HG02623 (cell line): Measurements from ENCODE around the gene ANKRD50.

Source experiments
- ATAC-seq: cut with Tn5 transposase; IDR thresholded peaks from one replicate; pipeline ENCODE4 v1.9.1; 2021; ENCODE audit warnings: moderate library complexity; ENCODE audit not compliant: unreplicated experiment

Gene ANKRD50, protein sequence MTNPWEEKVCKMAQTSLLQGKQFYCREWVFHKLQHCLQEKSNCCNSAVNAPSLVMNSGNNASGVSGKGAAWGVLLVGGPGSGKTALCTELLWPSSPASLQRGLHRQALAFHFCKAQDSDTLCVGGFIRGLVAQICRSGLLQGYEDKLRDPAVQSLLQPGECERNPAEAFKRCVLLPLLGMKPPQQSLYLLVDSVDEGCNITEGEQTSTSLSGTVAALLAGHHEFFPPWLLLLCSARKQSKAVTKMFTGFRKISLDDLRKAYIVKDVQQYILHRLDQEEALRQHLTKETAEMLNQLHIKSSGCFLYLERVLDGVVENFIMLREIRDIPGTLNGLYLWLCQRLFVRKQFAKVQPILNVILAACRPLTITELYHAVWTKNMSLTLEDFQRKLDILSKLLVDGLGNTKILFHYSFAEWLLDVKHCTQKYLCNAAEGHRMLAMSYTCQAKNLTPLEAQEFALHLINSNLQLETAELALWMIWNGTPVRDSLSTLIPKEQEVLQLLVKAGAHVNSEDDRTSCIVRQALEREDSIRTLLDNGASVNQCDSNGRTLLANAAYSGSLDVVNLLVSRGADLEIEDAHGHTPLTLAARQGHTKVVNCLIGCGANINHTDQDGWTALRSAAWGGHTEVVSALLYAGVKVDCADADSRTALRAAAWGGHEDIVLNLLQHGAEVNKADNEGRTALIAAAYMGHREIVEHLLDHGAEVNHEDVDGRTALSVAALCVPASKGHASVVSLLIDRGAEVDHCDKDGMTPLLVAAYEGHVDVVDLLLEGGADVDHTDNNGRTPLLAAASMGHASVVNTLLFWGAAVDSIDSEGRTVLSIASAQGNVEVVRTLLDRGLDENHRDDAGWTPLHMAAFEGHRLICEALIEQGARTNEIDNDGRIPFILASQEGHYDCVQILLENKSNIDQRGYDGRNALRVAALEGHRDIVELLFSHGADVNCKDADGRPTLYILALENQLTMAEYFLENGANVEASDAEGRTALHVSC (N-terminal part only)

DNA sequence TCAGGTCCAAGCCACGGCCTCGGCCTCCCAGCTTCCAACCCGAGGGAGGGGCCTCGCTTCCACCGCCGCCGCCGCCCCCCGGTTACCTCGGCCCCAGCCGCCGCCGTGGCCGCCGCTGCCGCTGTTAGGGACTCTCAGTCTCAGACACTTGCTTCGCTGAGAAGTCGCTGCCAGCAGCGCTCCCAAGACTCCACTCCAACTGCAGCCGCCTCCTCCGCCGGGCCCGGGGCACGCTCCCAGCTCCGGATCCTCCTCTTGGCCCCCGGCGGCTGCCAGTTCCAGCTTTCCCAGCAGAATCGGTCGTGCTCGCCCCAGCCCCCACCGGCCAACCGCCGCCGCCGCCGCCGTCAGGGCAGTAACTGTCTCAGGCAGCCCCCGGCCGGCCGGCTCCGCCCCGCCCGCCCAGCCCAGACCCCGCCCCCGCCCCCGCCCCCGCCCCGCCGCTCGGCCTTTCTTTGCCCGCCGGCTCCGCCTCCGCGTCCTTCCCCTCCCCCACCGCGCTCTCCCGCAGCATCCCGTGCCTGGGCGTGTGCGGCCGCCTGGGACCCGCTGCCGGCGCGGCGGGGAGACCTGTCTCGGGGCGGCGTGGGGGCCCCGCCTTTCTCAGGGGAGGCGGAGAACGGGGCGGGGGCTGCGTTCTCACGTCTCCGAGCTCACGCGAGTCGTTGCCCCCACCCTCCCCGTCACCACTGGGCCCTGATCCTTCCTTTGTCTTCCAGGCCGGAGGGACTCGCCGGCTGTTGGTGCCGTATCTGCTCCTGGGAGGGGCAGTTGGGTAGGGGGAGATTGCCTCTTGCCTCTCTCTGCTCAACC, at the start of gene ANKRD50:
ANKRD50 (minus strand) TSS at position 361 of the 813 bp plus-strand sequence. CDS start 2,221 bp downstream, outside the sequence.
- ATAC-seq: peak; percentile 69

DNA sequence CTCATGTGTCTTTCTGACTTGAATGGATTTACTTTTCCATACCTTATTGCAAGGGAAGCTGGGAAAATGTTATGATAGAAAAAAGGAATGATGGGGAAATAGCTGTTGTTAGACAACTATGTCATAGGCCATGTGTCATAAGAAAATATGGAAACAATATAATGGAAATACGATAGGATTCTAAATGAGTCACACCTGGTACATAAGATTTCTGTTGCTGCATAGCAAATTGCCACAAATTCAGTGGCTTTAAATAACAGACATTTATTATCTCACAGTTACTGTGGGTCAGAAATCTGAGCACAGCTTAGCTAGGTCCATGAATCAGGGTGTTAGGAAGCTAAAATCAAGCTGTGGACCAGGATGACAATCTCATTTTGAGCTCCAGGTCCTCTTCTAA, 44.6 kb upstream of the ANKRD50 start:
- ATAC-seq: no peak

DNA sequence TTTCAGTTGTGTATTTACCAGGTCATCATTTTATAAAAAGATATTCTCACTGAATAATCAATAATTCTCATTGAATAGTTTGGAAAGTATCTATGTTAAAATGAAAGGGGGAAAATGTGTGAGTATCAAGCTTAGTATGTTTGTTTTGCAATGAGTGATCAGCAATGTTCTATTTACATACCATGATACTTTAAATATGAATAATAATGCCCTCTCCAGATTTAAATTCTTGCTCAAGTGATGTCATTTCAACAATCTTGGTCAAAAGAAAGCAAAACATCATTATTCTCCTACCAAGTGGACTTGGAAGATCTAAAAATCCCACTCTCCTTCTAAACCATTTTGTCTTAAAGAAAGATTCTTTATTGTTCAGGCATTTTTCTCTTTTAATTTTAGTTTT, 42.1 kb upstream of the ANKRD50 start:
- ATAC-seq: no peak

DNA sequence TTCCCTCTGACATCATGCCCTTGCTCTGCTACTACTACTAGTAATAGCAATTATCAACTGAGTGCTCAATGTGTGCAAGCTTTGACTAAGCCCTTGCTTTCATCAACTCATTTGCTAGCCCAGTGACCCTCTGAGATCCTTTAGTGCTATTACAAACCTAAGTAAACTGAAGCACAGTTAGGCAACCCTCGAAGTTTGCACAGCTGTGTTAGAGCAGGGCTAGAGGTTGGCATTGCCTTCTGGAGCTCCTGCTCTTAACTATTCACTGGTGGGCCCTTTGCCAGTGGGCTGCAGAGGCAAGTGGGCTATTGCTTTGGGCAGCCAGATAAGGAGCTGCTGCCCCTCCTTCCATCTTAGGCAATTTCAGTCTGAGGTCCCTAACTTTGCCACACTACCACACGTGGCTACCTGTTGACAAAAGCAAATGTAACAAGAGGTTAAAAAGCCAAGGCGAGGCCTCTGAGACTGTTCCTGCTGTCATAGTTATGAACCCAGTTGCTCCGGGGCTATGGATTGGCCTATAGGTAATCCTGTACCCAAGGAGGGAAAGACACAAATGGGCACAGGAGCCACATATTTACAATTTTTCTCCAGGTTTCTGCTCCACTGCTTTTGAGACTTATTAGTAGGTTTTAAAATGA, 41.5 kb upstream of the ANKRD50 start:
- no peak for ATAC-seq

DNA sequence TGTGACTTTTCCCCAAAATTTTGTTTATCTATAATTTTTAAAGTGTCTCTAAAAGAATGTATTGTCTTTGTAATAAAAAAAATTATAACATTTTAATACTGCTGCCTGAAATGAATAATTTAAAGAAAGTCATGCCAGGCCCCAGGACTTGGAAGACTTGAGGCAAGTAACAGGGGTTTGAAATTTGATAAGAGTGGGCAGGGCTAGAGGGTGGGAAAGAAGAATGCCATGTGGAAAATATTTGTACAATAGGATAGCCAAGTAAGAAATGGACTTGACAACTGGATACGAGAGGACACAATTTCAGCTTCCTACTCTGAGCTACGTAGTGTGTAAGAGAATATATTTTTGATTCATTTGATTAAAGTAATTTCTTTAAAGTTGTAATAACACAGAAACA, 36.9 kb upstream of the ANKRD50 start:
- ATAC-seq: no peak

DNA sequence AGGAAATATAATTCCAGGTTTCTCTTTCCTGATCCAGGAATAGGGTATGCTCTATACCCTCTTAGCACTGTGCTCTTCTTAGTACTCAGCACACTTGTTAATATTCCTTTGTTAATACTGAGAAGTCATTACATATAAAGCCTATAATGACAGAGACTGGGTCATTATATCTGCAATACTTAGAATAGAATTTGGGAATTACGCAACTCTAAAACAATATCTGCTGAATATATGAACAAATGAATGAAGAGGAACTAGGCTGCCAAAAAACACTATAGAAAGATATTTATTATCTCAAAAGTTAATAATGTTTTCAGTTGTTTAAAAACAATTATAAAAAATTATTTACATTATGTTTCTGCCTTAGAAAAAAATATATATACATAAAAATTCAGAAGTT, 36.4 kb upstream of the ANKRD50 start:
- no peak for ATAC-seq

DNA sequence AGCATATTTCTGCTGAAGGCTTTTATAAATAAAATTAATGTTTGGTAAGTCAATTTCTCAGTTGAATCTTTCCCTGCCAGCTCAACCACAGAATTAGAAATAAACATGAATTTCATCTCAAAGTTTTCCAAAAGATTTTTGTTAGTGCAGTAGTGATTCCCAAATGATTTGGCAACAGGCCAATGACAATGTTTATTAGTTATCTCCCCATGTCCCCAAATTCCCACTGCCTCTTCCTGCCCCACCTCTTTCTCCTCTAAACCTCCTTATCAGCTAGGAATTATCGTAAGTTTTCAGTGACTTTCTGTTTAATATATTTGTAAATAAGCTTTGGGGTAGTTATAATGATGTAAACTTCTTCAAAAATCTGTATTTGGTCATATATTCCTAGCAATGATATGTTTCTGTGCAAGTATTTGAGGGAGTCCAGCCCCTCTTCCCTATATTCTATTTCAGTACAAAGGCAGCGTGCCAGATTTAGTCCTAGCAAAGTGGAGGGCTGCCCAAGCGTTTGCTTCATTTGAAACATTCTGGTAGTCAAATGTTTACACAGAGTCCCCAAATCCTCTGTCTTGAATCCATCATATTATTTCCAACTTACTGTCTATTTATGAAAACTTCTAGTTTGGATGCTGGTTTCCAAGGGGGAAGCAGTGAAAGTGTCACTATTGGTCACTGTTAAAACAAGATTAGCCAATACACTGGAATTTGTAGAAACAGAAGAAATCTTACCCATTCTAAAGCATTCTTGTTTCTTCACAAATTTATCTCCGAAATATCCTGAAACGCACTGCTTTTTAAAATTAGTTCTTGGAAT, 33.7 kb upstream of the ANKRD50 start:
- no peak for ATAC-seq

DNA sequence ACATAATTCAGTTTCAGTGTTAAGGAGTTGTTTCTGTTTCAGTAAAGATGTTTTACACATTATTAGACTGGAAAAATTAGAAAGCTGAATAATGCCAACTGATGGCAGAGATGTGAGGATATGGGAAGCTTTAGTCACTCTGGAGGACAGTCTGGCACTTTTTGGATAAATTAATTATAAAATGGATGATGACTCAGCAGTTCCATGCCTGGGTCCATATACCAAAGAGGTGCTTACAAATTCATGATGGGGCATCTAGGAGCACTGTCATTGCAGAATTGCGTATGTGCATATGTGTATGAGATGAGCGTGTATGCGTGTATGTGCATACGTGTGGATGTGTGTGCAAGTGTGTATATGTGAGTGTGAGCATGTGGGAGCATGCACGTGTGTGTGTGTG, 31.2 kb upstream of the ANKRD50 start:
- no peak for ATAC-seq

DNA sequence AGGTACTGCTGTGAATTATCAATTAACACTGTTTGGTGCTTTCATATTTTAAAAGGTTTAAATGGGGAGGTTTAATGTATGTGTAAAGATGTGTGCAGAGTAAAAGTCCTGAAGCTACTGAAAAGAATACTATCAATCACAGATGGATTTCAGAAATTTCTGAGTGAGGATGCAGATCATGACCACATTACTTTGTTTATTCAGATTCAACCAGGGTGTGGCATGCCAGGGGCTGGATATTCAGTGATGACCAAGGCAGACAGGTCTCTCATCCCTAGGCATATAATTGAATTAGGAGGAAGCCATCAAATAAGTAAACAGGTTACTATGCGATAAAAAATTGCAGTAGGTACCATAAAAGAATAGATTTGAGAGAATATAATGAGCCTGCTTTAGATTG, 28.0 kb upstream of the ANKRD50 start:
- no peak for ATAC-seq

DNA sequence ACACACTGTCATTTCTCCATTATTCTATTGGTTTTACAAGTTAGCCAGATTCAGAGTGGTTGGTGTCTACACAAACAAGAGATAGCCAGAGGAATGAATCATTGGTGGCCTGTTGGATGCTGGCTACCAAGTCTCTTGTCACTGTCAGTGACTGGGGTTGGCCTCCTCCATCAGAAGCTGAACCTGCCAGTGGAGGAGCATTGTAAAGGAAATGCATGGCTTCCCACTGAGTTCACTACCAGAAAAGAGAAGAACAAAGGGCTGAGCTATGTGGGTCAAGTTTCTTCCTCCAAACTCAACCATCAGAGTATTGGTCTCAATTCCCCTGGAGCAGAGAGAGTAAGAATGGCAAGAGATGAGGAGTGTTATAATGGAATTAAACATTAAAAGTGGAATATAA, 26.5 kb upstream of the ANKRD50 start:
- no peak for ATAC-seq

DNA sequence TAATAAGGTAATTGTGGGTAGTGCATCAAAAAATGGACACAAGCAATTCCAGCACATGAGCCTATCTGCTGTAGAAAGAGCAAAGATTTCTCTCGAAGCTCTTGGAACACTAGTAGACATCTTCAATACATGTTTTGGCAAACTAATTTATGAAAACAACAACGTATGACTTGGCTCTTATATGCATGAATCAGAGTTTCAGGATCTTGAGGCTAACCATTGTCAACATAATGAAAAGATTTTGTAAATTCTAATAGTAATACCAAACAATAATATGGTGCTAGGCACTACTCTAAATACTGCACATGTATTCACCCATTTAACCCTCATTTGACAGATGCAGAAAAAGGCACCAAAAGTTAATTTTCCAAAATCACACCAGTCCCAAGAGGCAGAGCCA, 25.1 kb upstream of the ANKRD50 start:
- ATAC-seq: no peak

DNA sequence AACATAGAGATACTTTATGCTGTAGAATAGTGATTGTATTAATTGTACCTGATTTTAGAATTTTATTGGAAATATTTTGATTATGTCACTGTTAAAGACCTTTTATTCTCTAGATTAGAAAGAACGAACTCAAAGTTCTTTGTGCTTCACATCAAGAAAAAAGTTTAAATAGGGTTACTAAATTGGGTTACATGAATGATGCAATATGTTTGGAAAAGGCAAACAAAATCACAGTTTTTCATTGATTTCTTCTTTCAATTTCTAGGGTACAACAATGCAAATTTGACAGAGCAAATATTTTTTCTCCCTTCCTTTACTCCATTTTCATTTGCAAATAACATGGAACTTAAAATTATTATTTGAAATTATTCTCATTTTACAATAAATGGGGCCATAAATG, 24.0 kb upstream of the ANKRD50 start:
- no peak for ATAC-seq

DNA sequence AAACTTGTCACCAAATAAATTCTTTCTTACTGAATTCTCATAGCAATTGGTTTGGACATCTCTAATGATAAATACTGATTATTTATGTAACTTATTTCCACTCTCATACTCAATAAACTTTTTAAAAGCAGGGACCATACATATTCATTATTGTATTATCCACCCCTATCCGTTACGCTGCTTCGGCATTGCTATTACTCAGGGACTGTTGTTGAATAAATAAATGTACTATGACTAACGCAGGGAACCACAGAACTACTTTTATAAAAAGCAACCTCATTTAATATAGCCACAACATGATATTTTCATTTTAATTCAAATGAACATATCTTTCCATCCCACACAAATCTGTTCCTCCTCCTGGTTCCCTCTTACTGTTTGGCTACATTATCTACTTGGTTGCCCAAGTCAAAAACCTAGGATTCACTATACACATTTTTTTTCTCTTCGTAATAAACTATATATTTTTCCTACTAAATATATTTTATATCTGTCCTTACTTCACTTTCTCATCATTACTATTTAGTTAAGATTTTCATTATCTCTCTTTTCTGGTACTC, 14.9 kb upstream of the ANKRD50 start:
- no peak for ATAC-seq

DNA sequence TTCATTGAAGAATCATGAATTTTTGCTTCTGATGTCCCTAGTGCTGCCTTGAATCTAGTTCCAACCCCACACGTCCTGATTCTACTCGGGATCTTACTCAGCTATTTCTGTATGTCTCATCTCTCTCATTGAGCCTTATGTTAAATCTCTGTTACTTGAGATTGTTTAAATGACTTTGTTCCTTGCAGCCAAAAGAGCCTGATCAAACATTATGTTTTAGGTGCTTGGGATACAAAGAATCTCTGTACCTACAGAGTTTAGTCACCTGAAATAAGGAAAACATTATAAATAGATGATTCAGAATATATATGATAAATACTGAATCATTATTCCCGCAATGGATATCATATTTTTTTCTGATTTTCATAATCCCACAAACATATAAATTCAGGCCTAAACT, 13.7 kb upstream of the ANKRD50 start:
- no peak for ATAC-seq

DNA sequence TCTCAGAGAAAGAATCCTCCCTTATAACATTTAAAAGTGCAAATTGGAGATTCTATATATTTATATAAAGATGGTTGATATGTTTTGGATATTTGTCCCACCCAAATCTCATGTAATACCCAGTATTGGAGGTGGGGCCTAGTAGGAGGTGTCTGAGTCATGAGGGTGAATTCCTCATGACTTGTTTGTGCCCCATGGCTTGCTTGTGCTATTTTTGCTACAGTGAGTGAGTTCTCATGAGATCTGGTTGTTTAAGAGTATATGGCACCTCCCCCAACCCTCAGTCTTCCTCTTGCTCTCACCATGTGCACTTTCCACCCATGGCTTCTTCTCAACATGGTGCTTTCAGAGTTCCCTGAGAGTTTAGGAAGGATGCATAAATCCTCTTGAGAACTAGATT, 9.5 kb upstream of the ANKRD50 start:
- no peak for ATAC-seq

DNA sequence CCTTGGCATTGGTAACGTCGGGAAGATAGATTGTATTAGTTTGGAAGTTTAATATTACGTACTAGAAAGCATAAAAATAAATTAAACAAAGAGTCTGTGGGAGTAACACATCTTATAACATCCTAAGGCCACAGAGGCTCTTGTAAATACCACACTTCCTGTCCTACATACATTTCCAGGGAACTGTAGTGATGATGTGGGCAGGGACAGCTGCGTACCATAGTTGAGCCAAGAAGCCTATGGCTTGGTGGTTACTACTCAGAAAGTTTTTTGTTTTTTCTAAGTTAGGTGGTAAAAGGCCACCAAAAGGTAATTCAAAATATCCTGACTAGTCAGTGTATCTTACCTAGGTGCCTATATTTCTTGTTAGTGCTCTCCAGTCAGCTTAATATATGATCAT, 4.6 kb upstream of the ANKRD50 start:
- no peak for ATAC-seq

DNA sequence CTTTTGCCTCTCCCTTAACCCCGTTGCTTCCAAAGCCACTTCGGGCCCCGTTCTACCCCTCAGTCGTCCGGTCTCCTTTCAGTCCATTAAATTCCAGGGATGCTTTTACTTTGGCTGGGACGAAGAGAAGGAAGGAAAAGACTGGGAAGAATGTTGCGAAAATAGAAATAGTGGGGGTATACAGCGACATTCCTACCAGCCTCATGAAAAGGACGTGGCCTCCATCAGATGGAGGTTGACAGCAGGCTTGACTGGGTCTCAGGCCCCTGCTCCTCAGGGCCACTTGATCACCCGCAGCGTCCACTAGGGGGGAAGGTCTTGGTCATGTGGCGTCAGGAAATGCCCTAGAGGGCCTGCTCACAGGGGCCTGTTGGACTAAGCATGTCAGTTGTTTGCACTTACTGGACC, 657 bp upstream of the ANKRD50 start:
- peak; percentile 23 for ATAC-seq

DNA sequence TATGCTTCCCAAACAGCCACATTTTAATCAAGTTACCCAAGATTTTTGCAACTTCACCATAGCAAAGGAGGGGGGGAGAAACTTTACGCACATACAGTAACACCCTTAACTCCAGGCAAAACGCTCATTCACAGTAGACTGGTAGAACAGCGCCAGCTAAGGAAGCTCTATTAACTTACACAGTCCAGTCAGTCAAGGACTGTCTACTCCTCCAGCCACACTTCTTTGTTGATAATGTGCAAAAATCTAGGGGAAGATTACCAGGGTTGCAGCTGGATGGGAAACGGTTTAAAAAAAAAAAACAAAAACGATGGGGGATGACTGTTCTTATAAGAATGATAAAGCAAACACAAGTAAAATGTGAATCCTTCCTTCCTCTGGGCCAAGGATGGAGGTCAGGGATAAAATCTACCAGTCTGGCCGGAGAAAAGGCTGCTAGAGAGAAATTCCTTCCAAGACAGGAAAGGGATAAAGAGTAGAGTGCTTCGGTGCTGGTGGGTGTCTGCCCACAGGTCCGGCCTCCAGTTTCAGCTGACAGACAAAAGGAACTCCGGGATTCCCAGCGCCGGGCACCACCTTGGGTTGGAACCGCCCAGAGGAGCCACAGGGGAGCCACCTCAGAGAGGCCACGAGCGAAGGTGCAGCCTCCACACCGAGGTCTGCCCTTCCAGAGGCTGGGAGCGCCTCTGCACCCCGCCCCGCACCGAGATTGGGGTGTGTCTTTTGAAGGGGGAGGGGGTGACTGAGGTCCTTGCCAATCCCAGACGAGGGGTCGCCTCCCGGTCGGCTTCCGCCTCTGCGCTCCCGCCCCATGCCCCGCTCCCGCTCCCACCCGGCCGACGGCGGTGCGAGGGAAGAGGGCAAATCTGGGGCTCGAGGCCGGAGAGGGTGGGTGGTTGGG, 811 bp downstream of the ANKRD50 start:
- ATAC-seq: peak; percentile 21
